Lung (tissue), 12 donors: ENCODE data around the gene GNAL. TPM values are rescaled to one million over a fixed set of nuclear protein-coding genes. Genes with fewer than 3 reads are reported as not detected.

Source experiments
- ATAC-seq: fragments of 200-7000 bp; cut with Tn5 transposase; one replicate; pipeline ENCODE4 v1.9.1; 2020; ENCODE audit warnings: moderate number of reproducible peaks; ENCODE audit not compliant: insufficient read depth, low FRiP score
- DNase-seq, 3 donors: peaks; one replicate each; pipeline ENCODE4 v3.0.0-alpha.2; 2013 to 2017
- H3K27ac ChIP-seq, 2 donors: one replicate each; pipeline ENCODE4 v1.5.1; 2013; ENCODE audit warnings: mild to moderate bottlenecking in 2 of 2, moderate library complexity in 2 of 2, control low read depth in 1 of 2, inconsistent platforms in 1 of 2, low read depth in 1 of 2, low read length in 1 of 2
- H3K27me3 ChIP-seq, 3 donors: one replicate each; pipeline ENCODE4 v1.5.1; 2013; ENCODE audit warnings: low read length in 2 of 3; ENCODE audit not compliant: control insufficient read depth in 3 of 3, insufficient read depth in 3 of 3
- H3K36me3 ChIP-seq, 4 donors: one replicate each; pipeline ENCODE4 v1.5.1; 2013; ENCODE audit warnings: low read length in 4 of 4, mild to moderate bottlenecking in 1 of 4, moderate library complexity in 1 of 4; ENCODE audit not compliant: control insufficient read depth in 4 of 4, insufficient read depth in 4 of 4
- H3K4me1 ChIP-seq, 5 donors: one replicate each; pipeline ENCODE4 v1.5.1; 2013; ENCODE audit warnings: low read length in 5 of 5, mild to moderate bottlenecking in 2 of 5, moderate library complexity in 1 of 5; ENCODE audit not compliant: control insufficient read depth in 5 of 5, insufficient read depth in 5 of 5
- H3K4me3 ChIP-seq: one replicate; pipeline ENCODE4 v1.5.1; 2013; ENCODE audit warnings: mild to moderate bottlenecking, control low read depth, moderate library complexity
- H3K9ac ChIP-seq, 2 donors: one replicate each; pipeline ENCODE4 v1.5.1; 2013; ENCODE audit warnings: low read length in 2 of 2, control low read depth in 1 of 2; ENCODE audit not compliant: insufficient read depth in 1 of 2
- H3K9me3 ChIP-seq, 4 donors: one replicate each; pipeline ENCODE4 v1.5.1; 2013; ENCODE audit warnings: low read length in 3 of 4, mild to moderate bottlenecking in 1 of 4, moderate library complexity in 1 of 4; ENCODE audit not compliant: control insufficient read depth in 4 of 4, insufficient read depth in 3 of 4
- CTCF ChIP-seq: IDR thresholded peaks from 2 replicates; pipeline ENCODE4 v1.5.1; 2012; ENCODE audit warnings: mild to moderate bottlenecking; ENCODE audit errors: control extremely low read depth, extremely low read depth
- WGBS, 2 donors: extraction: QIAGEN DNeasy Blood & Tissue Kit; methylation state at CpG; one replicate each; pipeline ENCODE4 v1.1.7; 2013; 5-methylcytosine and 5-hydroxymethylcytosine counted together
- polyA plus RNA-seq, 2 donors: library from polyadenylated mRNA; stranded (reverse); fragments of 200-250 nt; gene quantifications; one replicate each; pipeline ENCODE4 v1.2.1, GENCODE V29; 2013
- total RNA-seq, 2 donors: library from RNA; depleted of rRNA in 1 of 2; stranded (reverse); fragments of >200 nt in 1 of 2; gene quantifications; one replicate each; pipeline ENCODE4 v1.2.1, GENCODE V29; 2014 to 2021
- donor health status: control.
- donor health status: control.
- donor health status: Bipolar disorder and iron deficiency.
- donor health status: healthy.
- donor health status: DM: yes; HTN: yes; CAD: no.

Gene GNAL
- total and polyA plus RNA-seq, 4 donors, result 0.49 to 3.7 (median 2.5) TPM

GRCh38 chr18:11845654-11846053, 156.6 kb downstream of the GNAL start:
- no peak overlapping the region for H3K4me3 ChIP-seq
- TF ChIP-seq CTCF, result no peak
- DNase-seq (no peak), ATAC-seq (no peak)
- WGBS, 2 donors, result 85% methylated on average over 4 of the region's 4 CpGs
- no peaks in the 10 kb centered on the region for H3K27me3 ChIP-seq
- no peaks in the 10 kb centered on the region for H3K36me3 ChIP-seq
- no peak overlapping the region for H3K27ac ChIP-seq
- no peak overlapping the region for H3K9ac ChIP-seq
- H3K4me1 ChIP-seq, result peaks cover 0 to 12% (median 0%) of the 10 kb centered on the region in 5 donors
- no peaks in the 10 kb centered on the region for H3K9me3 ChIP-seq

GRCh38 chr18:11847811-11848210, 158.7 kb downstream of the GNAL start:
- Histone ChIP-seq H3K36me3 (peaks cover 0 to 3% (median 0%) of the 10 kb centered on the region in 4 donors), H3K9ac (no peak overlapping the region), H3K27ac (no peak overlapping the region), H3K4me3 (no peak overlapping the region), H3K9me3 (no peaks in the 10 kb centered on the region), H3K4me1 (peaks cover 0 to 23% (median 0%) of the 10 kb centered on the region in 5 donors), H3K27me3 (no peaks in the 10 kb centered on the region)
- ATAC-seq (no peak), DNase-seq (no peak)
- TF ChIP-seq CTCF, result no peak
- 80 to 93% methylated on average over 4 of the region's 4 CpGs for WGBS, 2 donors

- Histone ChIP-seq H3K4me3 (no peak overlapping the region), H3K9ac (peak overlapping the region in 1 of 2 donors; percentile 95), H3K36me3 (peaks cover 0 to 3% (median 0%) of the 10 kb centered on the region in 4 donors), H3K4me1 (peaks cover 0 to 31% (median 3%) of the 10 kb centered on the region in 5 donors), H3K9me3 (no peaks in the 10 kb centered on the region), H3K27me3 (no peaks in the 10 kb centered on the region), H3K27ac (peak overlapping the region in 1 of 2 donors; percentile 95)
- ATAC-seq (no peak), DNase-seq (no peak)
- 94 to 97% methylated on average over 7 of the region's 7 CpGs for WGBS, 2 donors
- TF ChIP-seq CTCF, result no peak
Observed at GRCh38 chr18:11849279-11849678, 160.2 kb downstream of the GNAL start.
